Activated CD8-positive, alpha-beta T cell treated with anti-CD3 and anti-CD28 coated beads for 36 hours (primary cell): ENCODE measurements around the gene ENAH. TPM values are rescaled to one million over a fixed set of nuclear protein-coding genes. Genes with fewer than 3 reads are reported as not detected.

Source experiments
- ATAC-seq: fragments of 200-7000 bp; cut with Tn5 transposase; one replicate; pipeline ENCODE4 v1.10.0; 2021; ENCODE audit warnings: mild to moderate bottlenecking, moderate library complexity
- CTCF ChIA-PET: fragments of 350-600 bp; sonication (Branson Sonifier 250); formaldehyde crosslinking; loops from one replicate; lab custom pipeline; 2021; ENCODE audit warnings: antibody characterized with exemption; lab: Charles Lee
- POLR2A ChIA-PET: fragments of 350-600 bp; sonication (Branson Sonifier 250); formaldehyde crosslinking; loops from one replicate; lab custom pipeline; 2021; ENCODE audit warnings: antibody characterized with exemption; lab: Charles Lee
- DNase-seq: peaks from one replicate; pipeline ENCODE4 v3.0.0-alpha.2; 2020
- H3K27ac Mint-ChIP-seq: one replicate; pipeline ENCODE4 v1.8.0; 2021; ENCODE audit warnings: mild to moderate bottlenecking, mixed read lengths
- H3K27me3 Mint-ChIP-seq: one replicate; pipeline ENCODE4 v1.8.0; 2021; ENCODE audit warnings: mixed read lengths
- H3K36me3 Mint-ChIP-seq: one replicate; pipeline ENCODE4 v1.8.0; 2021; ENCODE audit warnings: low read depth, mixed read lengths
- H3K4me1 Mint-ChIP-seq: one replicate; pipeline ENCODE4 v1.8.0; 2021; ENCODE audit warnings: low read depth, mixed read lengths
- H3K4me3 Mint-ChIP-seq: one replicate; pipeline ENCODE4 v1.8.0; 2021; ENCODE audit warnings: mild to moderate bottlenecking, moderate library complexity, mixed read lengths
- H3K9me3 Mint-ChIP-seq: one replicate; pipeline ENCODE4 v1.8.0; 2021; ENCODE audit warnings: mixed read lengths
- CTCF ChIP-seq: fragments of 200-600 bp; IDR thresholded peaks from one replicate; pipeline ENCODE4 v1.8.0; 2022; ENCODE audit warnings: antibody characterized with exemption, mild to moderate bottlenecking
- intact Hi-C: fragments of 100-400 bp; cut with micrococcal nuclease; formaldehyde crosslinking; loops from one replicate; pipeline ENCODE4 v1.10.0; 2022
- total RNA-seq, 2 experiments: library from RNA; stranded (reverse); gene quantifications; one replicate each; pipeline ENCODE4 v1.2.3, GENCODE V29; 2021

Gene ENAH
- total RNA-seq, 2 experiments from 2014 or later = 0.51 to 0.65 TPM

DNA sequence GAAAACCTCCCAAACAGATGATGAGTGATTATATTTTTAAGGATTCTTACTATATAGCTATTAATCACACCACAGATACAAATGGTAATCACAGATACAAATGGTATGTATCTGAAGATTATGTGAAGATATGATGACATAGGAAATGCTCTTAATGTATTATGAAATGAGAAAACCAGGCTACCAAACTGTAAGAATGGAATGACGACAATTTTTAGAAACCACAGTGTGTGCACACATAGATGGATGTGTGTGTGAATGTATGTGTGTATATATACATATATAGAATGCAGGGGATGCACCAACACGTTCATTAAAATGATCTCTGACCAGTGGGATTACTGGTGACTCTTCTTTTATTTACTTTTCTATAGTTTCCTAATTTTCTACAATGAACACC, 21.5 kb upstream of the ENAH start:
- CTCF ChIA-PET = no interaction called here
- no peak for ATAC-seq

GRCh38 chr1:225670806-225671733, 18.1 kb upstream of the ENAH start:
- Mint-ChIP-seq H3K27ac (no peak overlapping the region), H3K27me3 (peaks cover 10% of the 10 kb centered on the region), H3K4me1 (no peaks in the 10 kb centered on the region), H3K4me3 (no peak overlapping the region), H3K36me3 (no peaks in the 10 kb centered on the region), H3K9me3 (no peaks in the 10 kb centered on the region)
- ChIA-PET CTCF (interaction anchor here (1.0 kb wide), 1 partner anchor 9 kb away, joined by 3 read pairs; no protein-coding TSS in a partner anchor), POLR2A (no interaction called here)
- DNase-seq (no peak), ATAC-seq (no peak)
- no peak for TF ChIP-seq CTCF
- intact Hi-C loops = no loop called here

More for the DNA sequence above, 21.5 kb upstream of the ENAH start:
- intact Hi-C loops = no loop called here
- Mint-ChIP-seq H3K27ac (no peak overlapping the region), H3K27me3 (peaks cover 27% of the 10 kb centered on the region), H3K36me3 (no peaks in the 10 kb centered on the region), H3K4me1 (no peaks in the 10 kb centered on the region), H3K9me3 (no peaks in the 10 kb centered on the region), H3K4me3 (no peak overlapping the region)
- POLR2A ChIA-PET = no interaction called here
- no peak for TF ChIP-seq CTCF
- no peak for DNase-seq

DNA sequence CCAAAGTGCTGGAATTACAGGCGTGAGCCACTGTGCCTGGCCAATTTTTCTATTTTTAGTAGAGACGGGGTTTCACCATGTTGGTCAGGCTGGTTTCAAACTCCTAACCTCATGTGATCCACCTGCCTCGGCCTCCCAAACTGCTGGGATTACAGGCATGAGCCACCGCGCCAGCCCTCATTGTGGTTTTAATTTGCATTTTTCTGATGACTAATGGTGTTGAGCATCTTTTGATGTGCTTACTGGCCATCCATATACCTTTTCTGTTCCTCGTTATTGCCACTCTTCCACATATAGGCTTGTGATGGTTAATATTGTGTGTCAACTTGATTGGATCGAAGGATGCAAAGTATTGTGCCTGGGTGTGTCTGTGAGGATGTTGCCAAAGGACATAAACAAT, 17.4 kb upstream of the ENAH start:
- no peaks in the 10 kb centered on the region for H3K36me3 Mint-ChIP-seq
- ATAC-seq = no peak
- ChIA-PET POLR2A (no interaction called here), CTCF (no interaction called here)
- TF ChIP-seq CTCF = no peak
- no peak overlapping the region for H3K27ac Mint-ChIP-seq
- no peaks in the 10 kb centered on the region for H3K4me1 Mint-ChIP-seq
- DNase-seq = no peak
- H3K27me3 Mint-ChIP-seq = peaks cover 4% of the 10 kb centered on the region
- intact Hi-C loops = no loop called here
- no peaks in the 10 kb centered on the region for H3K9me3 Mint-ChIP-seq
- H3K4me3 Mint-ChIP-seq = no peak overlapping the region

- H3K27me3 Mint-ChIP-seq = no peaks in the 10 kb centered on the region
- H3K4me3 Mint-ChIP-seq = no peak overlapping the region
- H3K27ac Mint-ChIP-seq = no peak overlapping the region
- H3K9me3 Mint-ChIP-seq = no peaks in the 10 kb centered on the region
- no peaks in the 10 kb centered on the region for H3K36me3 Mint-ChIP-seq
- intact Hi-C loops = no loop called here
- ChIA-PET POLR2A (no interaction called here), CTCF (no interaction called here)
- no peaks in the 10 kb centered on the region for H3K4me1 Mint-ChIP-seq
- no peak for TF ChIP-seq CTCF
- ATAC-seq = no peak
- DNase-seq = no peak
These were observed 15.3 kb upstream of the ENAH start for GRCh38 chr1:225668222-225668621.

GRCh38 chr1:225667362-225667761, 14.4 kb upstream of the ENAH start:
- ATAC-seq (no peak), DNase-seq (no peak)
- no peaks in the 10 kb centered on the region for H3K9me3 Mint-ChIP-seq
- intact Hi-C loops = no loop called here
- ChIA-PET CTCF (interaction anchor here (1.4 kb wide), 1 partner anchor 12 kb away, joined by 4 read pairs; no protein-coding TSS in a partner anchor), POLR2A (no interaction called here)
- no peak overlapping the region for H3K4me3 Mint-ChIP-seq
- H3K27me3 Mint-ChIP-seq = no peaks in the 10 kb centered on the region
- H3K27ac Mint-ChIP-seq = no peak overlapping the region
- no peaks in the 10 kb centered on the region for H3K36me3 Mint-ChIP-seq
- H3K4me1 Mint-ChIP-seq = no peaks in the 10 kb centered on the region
- no peak for TF ChIP-seq CTCF
